ENCODE results near the gene ZMYND19.

DNA sequence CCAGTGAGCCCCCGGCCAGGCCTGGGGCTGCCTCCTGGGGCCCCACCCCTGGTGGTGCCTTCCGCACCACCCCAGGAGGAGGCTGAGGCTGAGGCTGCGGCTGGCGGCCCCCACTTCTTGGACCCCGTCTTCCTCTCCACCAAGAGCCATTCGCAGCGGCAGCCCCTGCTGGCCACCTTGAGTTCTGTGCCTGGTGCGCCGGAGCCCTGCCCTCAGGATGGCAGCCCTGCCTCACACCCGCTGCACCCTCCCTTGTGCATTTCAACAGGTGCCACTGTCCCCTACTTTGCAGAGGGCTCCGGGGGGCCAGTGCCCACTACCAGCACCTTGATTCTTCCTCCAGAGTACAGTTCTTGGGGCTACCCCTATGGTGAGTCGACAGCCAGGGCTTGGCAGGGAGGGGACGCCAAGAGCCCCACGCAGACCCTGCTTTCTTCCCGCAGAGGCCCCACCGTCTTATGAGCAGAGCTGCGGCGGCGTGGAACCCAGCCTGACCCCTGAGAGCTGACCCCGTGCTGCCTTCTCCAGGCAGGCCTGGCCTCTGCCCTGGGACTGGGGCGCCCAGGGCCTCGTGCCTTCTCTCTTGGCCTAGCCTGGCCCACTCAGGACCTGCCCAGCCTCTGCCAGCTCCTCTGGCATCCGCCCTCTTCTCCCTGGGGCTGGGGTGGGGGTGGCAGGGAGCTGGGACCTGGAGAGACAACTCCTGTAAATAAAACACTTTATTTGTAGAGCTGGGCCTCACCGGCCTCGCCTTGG is 24.5 kb upstream of the ZMYND19 start:
- TF ChIP-seq SIN3A (IDR thresholded peaks at IDR 0.05; ENCODE audit: borderline replicate concordance, insufficient read depth, low read depth, low read length) (no peak), POLR2AphosphoS5 (IDR thresholded peaks at IDR 0.05; ENCODE audit: low read depth, low read length) (no peak; the same call in 1 of the 2 replicates)
- TF ChIP-seq, protein P1, sequence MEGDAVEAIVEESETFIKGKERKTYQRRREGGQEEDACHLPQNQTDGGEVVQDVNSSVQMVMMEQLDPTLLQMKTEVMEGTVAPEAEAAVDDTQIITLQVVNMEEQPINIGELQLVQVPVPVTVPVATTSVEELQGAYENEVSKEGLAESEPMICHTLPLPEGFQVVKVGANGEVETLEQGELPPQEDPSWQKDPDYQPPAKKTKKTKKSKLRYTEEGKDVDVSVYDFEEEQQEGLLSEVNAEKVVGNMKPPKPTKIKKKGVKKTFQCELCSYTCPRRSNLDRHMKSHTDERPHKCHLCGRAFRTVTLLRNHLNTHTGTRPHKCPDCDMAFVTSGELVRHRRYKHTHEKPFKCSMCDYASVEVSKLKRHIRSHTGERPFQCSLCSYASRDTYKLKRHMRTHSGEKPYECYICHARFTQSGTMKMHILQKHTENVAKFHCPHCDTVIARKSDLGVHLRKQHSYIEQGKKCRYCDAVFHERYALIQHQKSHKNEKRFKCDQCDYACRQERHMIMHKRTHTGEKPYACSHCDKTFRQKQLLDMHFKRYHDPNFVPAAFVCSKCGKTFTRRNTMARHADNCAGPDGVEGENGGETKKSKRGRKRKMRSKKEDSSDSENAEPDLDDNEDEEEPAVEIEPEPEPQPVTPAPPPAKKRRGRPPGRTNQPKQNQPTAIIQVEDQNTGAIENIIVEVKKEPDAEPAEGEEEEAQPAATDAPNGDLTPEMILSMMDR (IDR thresholded peaks at IDR 0.05), result peak; percentile 52; the same call in 1 of the 2 replicates
